NOMO-1 treated with dmso at 0.1 percent for 144 hours (cell line): ENCODE data around the gene OPTC.
"Not testable (repeated sequence)": the region's sequence is repeated elsewhere in the genome, so short reads cannot be mapped to it uniquely, and the experiment has no call there.

Experiments
- DNase-seq: peaks from one replicate; lab custom pipeline; 2025; ENCODE audit not compliant: unreplicated experiment; lab: John Stamatoyannopoulos, UW

OPTC gene

GRCh38 chr1:203516184-203516583, 22.2 kb downstream of the OPTC start:
- no peak for DNase-seq

- DNase-seq: no peak
Observed at GRCh38 chr1:203516906-203517305, 23.0 kb downstream of the OPTC start.

GRCh38 chr1:203517426-203518110, 23.6 kb downstream of the OPTC start:
- DNase-seq: no peak

GRCh38 chr1:203518139-203518538, 24.2 kb downstream of the OPTC start:
- DNase-seq: not testable (repeated sequence)

GRCh38 chr1:203518541-203518940, 24.6 kb downstream of the OPTC start:
- DNase-seq: no peak

- no peak for DNase-seq
Observed at GRCh38 chr1:203519053-203519840, 25.3 kb downstream of the OPTC start.

GRCh38 chr1:203519896-203520295, 25.9 kb downstream of the OPTC start:
- no peak for DNase-seq

GRCh38 chr1:203520315-203520714, 26.4 kb downstream of the OPTC start:
- no peak for DNase-seq

GRCh38 chr1:203521074-203521794, 27.3 kb downstream of the OPTC start:
- DNase-seq: no peak

GRCh38 chr1:203521812-203522211, 27.9 kb downstream of the OPTC start:
- no peak for DNase-seq

GRCh38 chr1:203522237-203522636, 28.3 kb downstream of the OPTC start:
- DNase-seq: no peak

- no peak for DNase-seq
Observed at GRCh38 chr1:203523667-203524066, 29.7 kb downstream of the OPTC start.

GRCh38 chr1:203524152-203524551, 30.2 kb downstream of the OPTC start:
- DNase-seq: no peak

GRCh38 chr1:203524824-203525223, 30.9 kb downstream of the OPTC start:
- DNase-seq: no peak

- DNase-seq: no peak
Observed at GRCh38 chr1:203525685-203526084, 31.7 kb downstream of the OPTC start.

- DNase-seq: no peak
Observed at GRCh38 chr1:203526130-203526529, 32.2 kb downstream of the OPTC start.

- DNase-seq: no peak
Observed at GRCh38 chr1:203526572-203526971, 32.6 kb downstream of the OPTC start.

GRCh38 chr1:203527013-203527412, 33.1 kb downstream of the OPTC start:
- DNase-seq: no peak

GRCh38 chr1:203528063-203528462, 34.1 kb downstream of the OPTC start:
- DNase-seq: no peak

GRCh38 chr1:203528976-203529835, 35.3 kb downstream of the OPTC start:
- DNase-seq: no peak

- no peak for DNase-seq
Observed at GRCh38 chr1:203531063-203531462, 37.1 kb downstream of the OPTC start.
